H1 (cell line): ENCODE results near the gene CEBPB. TPM values are rescaled to one million over a fixed set of nuclear protein-coding genes. Genes with fewer than 3 reads are reported as not detected.

Experiments used
- CTCF ChIA-PET: fragments of 300-600 bp; sonication (Branson Sonifier 250); formaldehyde crosslinking; loops from one replicate; lab custom pipeline; 2021; ENCODE audit not compliant: partially characterized antibody; lab: Charles Lee
- POLR2A ChIA-PET: fragments of 300-600 bp; sonication (Branson Sonifier 250); formaldehyde crosslinking; loops from one replicate; lab custom pipeline; 2021; ENCODE audit warnings: inconsistent platforms; ENCODE audit not compliant: partially characterized antibody; lab: Charles Lee
- DNase-seq, 2 experiments: peaks; one replicate each; pipeline versions ENCODE4 v3.0.0 to v3.0.0-alpha.2; 2010 to 2022; ENCODE audit warnings: low spot score in 2 of 2, low read depth in 1 of 2, mixed read lengths in 1 of 2
- FAIRE-seq: peaks from 2 replicates; lab custom pipeline; 2011; peaks lifted over from hg19 to GRCh38; lab: Jason Lieb, UNC
- H2AFZ ChIP-seq: 2 replicates; pipeline ENCODE4 v1.8.1; 2012; ENCODE audit warnings: low read length, inconsistent platforms
- H2AK5ac ChIP-seq: 2 replicates; pipeline ENCODE4 v1.6.1; 2013; ENCODE audit warnings: low read depth, low read length
- H2BK120ac ChIP-seq: replicated peaks from 2 replicates; pipeline ENCODE3; 2013; ENCODE audit warnings: low read depth, low read length, inconsistent platforms
- H2BK12ac ChIP-seq: 2 replicates; pipeline ENCODE4 v1.6.1; 2013; ENCODE audit warnings: low read depth, low read length
- H2BK15ac ChIP-seq: 2 replicates; pipeline ENCODE4 v1.6.1; 2013; ENCODE audit warnings: low read length
- H2BK20ac ChIP-seq: 2 replicates; pipeline ENCODE4 v1.6.1; 2013; ENCODE audit warnings: low read length
- H2BK5ac ChIP-seq: 2 replicates; pipeline ENCODE4 v1.6.1; 2013; ENCODE audit warnings: low read depth, low read length
- H3K14ac ChIP-seq: 2 replicates; pipeline ENCODE4 v1.6.1; 2013; ENCODE audit warnings: inconsistent platforms; ENCODE audit not compliant: insufficient read length
- H3K18ac ChIP-seq: 2 replicates; pipeline ENCODE4 v1.6.1; 2013; ENCODE audit warnings: low read length; ENCODE audit errors: extremely low read depth
- H3K23ac ChIP-seq: 2 replicates; pipeline ENCODE4 v1.6.1; 2013; ENCODE audit warnings: inconsistent platforms; ENCODE audit not compliant: insufficient read length
- H3K23me2 ChIP-seq: 2 replicates; pipeline ENCODE4 v1.6.1; 2013; ENCODE audit warnings: low read depth, low read length
- H3K27ac ChIP-seq: 2 replicates; pipeline ENCODE4 v1.6.1; 2011; ENCODE audit warnings: low read depth, low read length, inconsistent platforms
- H3K27me3 ChIP-seq, 4 experiments: replicated peaks in 1 of 4; 1 replicate in 1 of 4; 2 replicates in 3 of 4; pipeline versions ENCODE4 v1.6.1 to v1.8.1; 2011 to 2013; ENCODE audit warnings: low read length in 3 of 4, mild to moderate bottlenecking in 3 of 4, inconsistent platforms in 2 of 4, mixed read lengths in 2 of 4, moderate library complexity in 1 of 4; ENCODE audit not compliant: control insufficient read depth in 3 of 4, insufficient read depth in 3 of 4; ENCODE audit errors: extremely low read depth in 1 of 4
- H3K36me3 ChIP-seq, 4 experiments: 2 replicates each; pipeline versions ENCODE4 v1.6.1 to v1.8.1; 2011 to 2013; ENCODE audit warnings: mild to moderate bottlenecking in 4 of 4, low read length in 3 of 4, moderate library complexity in 2 of 4, control low read depth in 1 of 4, inconsistent platforms in 1 of 4; ENCODE audit not compliant: insufficient read depth in 4 of 4, control insufficient read depth in 2 of 4
- H3K4ac ChIP-seq: replicated peaks from 2 replicates; pipeline ENCODE3; 2013; ENCODE audit warnings: low read length, low read depth, mixed read lengths, inconsistent platforms; ENCODE audit not compliant: insufficient read length
- H3K4me1 ChIP-seq, 4 experiments: replicated peaks in 1 of 4; 1 replicate in 1 of 4; 2 replicates in 3 of 4; pipeline versions ENCODE4 v1.6.1 to v1.8.1; 2011 to 2013; ENCODE audit warnings: low read length in 3 of 4, inconsistent platforms in 2 of 4, mixed read lengths in 1 of 4; ENCODE audit not compliant: insufficient read depth in 4 of 4, control insufficient read depth in 3 of 4
- H3K4me2 ChIP-seq, 2 experiments: 2 replicates each; pipeline versions ENCODE4 v1.6.1 to v1.8.1; 2011 to 2013; ENCODE audit warnings: low read depth in 2 of 2, low read length in 2 of 2, control low read depth in 1 of 2, inconsistent platforms in 1 of 2, mild to moderate bottlenecking in 1 of 2; ENCODE audit not compliant: insufficient read depth in 1 of 2
- H3K4me3 ChIP-seq, 4 experiments: fragments of 200-600, 300-600 bp in 1 of 4; sonication (generic), shearing (Covaris generic), sonication (Bioruptor Twin) in 1 of 4; 2 replicates each; pipeline versions ENCODE4 v1.5.1 to v1.8.1; 2011 to 2016; ENCODE audit warnings: low read length in 4 of 4, low read depth in 3 of 4, control low read depth in 2 of 4, inconsistent platforms in 2 of 4, mild to moderate bottlenecking in 2 of 4, mixed read lengths in 1 of 4, moderate library complexity in 1 of 4; ENCODE audit not compliant: insufficient read depth in 2 of 4; ENCODE audit errors: extremely low read depth in 1 of 4
- H3K56ac ChIP-seq: replicated peaks from 2 replicates; pipeline ENCODE3; 2013; ENCODE audit warnings: low read depth, mild to moderate bottlenecking, mixed read lengths, low read length, inconsistent platforms; ENCODE audit not compliant: insufficient read length
- H3K79me1 ChIP-seq: 2 replicates; pipeline ENCODE4 v1.6.1; 2013; ENCODE audit warnings: low read depth, low read length, control low read depth
- H3K79me2 ChIP-seq, 2 experiments: 2 replicates each; pipeline versions ENCODE4 v1.6.1 to v1.8.1; 2012 to 2013; ENCODE audit warnings: low read length in 2 of 2, mild to moderate bottlenecking in 2 of 2, inconsistent platforms in 1 of 2; ENCODE audit not compliant: insufficient read depth in 2 of 2, control insufficient read depth in 1 of 2
- H3K9ac ChIP-seq, 4 experiments: replicated peaks in 1 of 4; 1 replicate in 1 of 4; 2 replicates in 3 of 4; pipeline versions ENCODE4 v1.6.1 to v1.8.1; 2011 to 2013; ENCODE audit warnings: low read depth in 3 of 4, low read length in 3 of 4, control low read depth in 2 of 4, mild to moderate bottlenecking in 2 of 4, moderate library complexity in 2 of 4, inconsistent platforms in 1 of 4; ENCODE audit errors: extremely low read depth in 1 of 4
- H3K9me3 ChIP-seq, 2 experiments: 2 replicates each; pipeline versions ENCODE4 v1.6.1 to v1.8.1; 2012 to 2013; ENCODE audit warnings: mild to moderate bottlenecking in 2 of 2, moderate library complexity in 2 of 2, control low read depth in 1 of 2, inconsistent platforms in 1 of 2, low read depth in 1 of 2, low read length in 1 of 2, mixed read lengths in 1 of 2; ENCODE audit not compliant: insufficient read depth in 2 of 2
- H4K20me1 ChIP-seq, 2 experiments: replicated peaks in 1 of 2; 2 replicates each; pipeline versions ENCODE3 to v1.8.1; 2011 to 2013; ENCODE audit warnings: inconsistent platforms in 2 of 2, low read length in 2 of 2, mild to moderate bottlenecking in 1 of 2; ENCODE audit not compliant: insufficient read depth in 2 of 2, control insufficient read depth in 1 of 2
- H4K5ac ChIP-seq: 2 replicates; pipeline ENCODE4 v1.6.1; 2013; ENCODE audit warnings: low read length, low read depth, mixed read lengths, inconsistent platforms; ENCODE audit not compliant: insufficient read length
- H4K8ac ChIP-seq: 2 replicates; pipeline ENCODE4 v1.8.0; 2013; ENCODE audit warnings: mild to moderate bottlenecking, moderate library complexity, low read length, inconsistent platforms; ENCODE audit not compliant: insufficient read depth; ENCODE audit errors: extremely low read depth
- H4K91ac ChIP-seq: replicated peaks from 2 replicates; pipeline ENCODE3; 2013; ENCODE audit warnings: low read length, mixed read lengths, inconsistent platforms; ENCODE audit not compliant: insufficient read length
- JUN ChIP-seq: IDR thresholded peaks from 2 replicates; pipeline ENCODE4 v1.6.1; 2011; ENCODE audit warnings: low read depth, mild to moderate bottlenecking, improper control_type of control experiment, low read length
- KDM5A ChIP-seq: fragments of 200-600 bp; IDR thresholded peaks from 2 replicates; pipeline ENCODE4 v1.7.1; 2012; ENCODE audit warnings: mild to moderate bottlenecking, low read length, inconsistent platforms, mixed read lengths
- PHF8 ChIP-seq: fragments of 200-600 bp; sonication (generic); conservative IDR thresholded peaks from 2 replicates; pipeline ENCODE4 v1.7.1; 2012; ENCODE audit warnings: low read depth, mild to moderate bottlenecking, inconsistent platforms, low read length, moderate library complexity
- POLR2A ChIP-seq, 2 experiments: IDR thresholded peaks; 1 replicate in 1 of 2; 2 replicates in 1 of 2; pipeline ENCODE4 v1.6.1; 2011; ENCODE audit warnings: low read depth in 2 of 2, low read length in 2 of 2, mild to moderate bottlenecking in 2 of 2; ENCODE audit errors: control extremely low read depth in 1 of 2
- RFX5 ChIP-seq: IDR thresholded peaks from 2 replicates; pipeline ENCODE4 v1.6.1; 2011; ENCODE audit warnings: low read depth, low read length, improper control_type of control experiment, borderline replicate concordance
- TAF7 ChIP-seq: optimal IDR thresholded peaks from 2 replicates; pipeline ENCODE3; 2011; ENCODE audit warnings: low read depth, mild to moderate bottlenecking, inconsistent platforms, low read length, moderate library complexity, borderline replicate concordance
- TEAD4 ChIP-seq: IDR thresholded peaks from 2 replicates; pipeline ENCODE4 v1.6.1; 2012; ENCODE audit warnings: low read depth, low read length, inconsistent platforms, mixed read lengths
- WGBS, 2 experiments: shearing (Covaris generic) in 1 of 2; methylation state at CpG; one replicate each; pipeline versions ENCODE4 v1.1.6 to v1.1.7; 2013 to 2015; ENCODE audit warnings: low lambda C conversion rate in 2 of 2, mixed read lengths in 2 of 2, inconsistent platforms in 1 of 2, low coverage in 1 of 2, missing lambda C conversion rate in 1 of 2; ENCODE audit not compliant: insufficient replicate concordance in 2 of 2, insufficient coverage in 1 of 2, insufficient read length in 1 of 2; ENCODE audit errors: extremely low coverage in 1 of 2, missing lambda C conversion rate in 1 of 2; 5-methylcytosine and 5-hydroxymethylcytosine counted together
- polyA plus RNA-seq, 7 experiments: library from polyadenylated mRNA; depleted of rRNA in 3 of 7; stranded (reverse) in 5 of 7; unstranded in 2 of 7; fragments of >200 nt in 5 of 7; fragments of 200-250 nt in 2 of 7; gene quantifications; 1 replicate in 5 of 7; 2 replicates in 1 of 7; 4 replicates in 1 of 7; pipeline versions ENCODE4 v1.2.1 to v1.2.3, GENCODE V29; 2011 to 2013; ENCODE audit warnings: missing spikeins in 2 of 7, mixed read lengths in 2 of 7
- total RNA-seq: library from RNA; stranded (reverse); fragmentation: NEBNext Ultra II Directional; extraction: Animal tissue kit (Norgen Biotek cat#: 25700); gene quantifications from 2 replicates; pipeline ENCODE4 v1.2.1, GENCODE V29; 2021

The CEBPB gene
- total and polyA plus RNA-seq, 2 of the 8 experiments (the other 6 are each of a cell fraction or from before 2014, with no cell fraction given), result 7.1 to 24.1 TPM

DNA sequence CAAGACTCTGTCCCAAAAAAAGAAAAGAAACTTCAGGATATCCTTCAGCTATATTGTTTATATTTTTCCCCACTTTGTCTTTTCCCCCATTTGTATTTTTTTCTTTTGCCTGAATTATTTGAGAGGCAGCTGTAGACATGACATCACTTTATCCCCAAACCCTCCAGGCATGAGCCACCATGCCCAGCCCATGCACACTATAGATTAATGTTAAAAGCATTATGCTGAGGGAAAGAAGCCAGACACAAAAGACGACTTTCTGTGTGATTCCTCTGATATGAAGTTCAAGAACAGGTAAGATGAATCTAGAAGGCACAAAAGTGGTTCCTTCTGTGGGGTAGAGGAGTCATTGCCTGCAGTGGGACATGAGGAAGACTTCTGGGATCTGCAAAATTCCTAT is 16.4 kb downstream of the CEBPB start:
- Histone ChIP-seq H2BK15ac (no peak overlapping the region), H3K23me2 (no peaks in the 10 kb centered on the region), H2BK120ac (no peak overlapping the region), H2BK5ac (no peak overlapping the region), H2BK12ac (no peak overlapping the region), H3K4me3 (no peak overlapping the region), H3K4me1 (no peaks in the 10 kb centered on the region), H3K9ac (no peak overlapping the region), H3K36me3 (no peaks in the 10 kb centered on the region), H3K18ac (no peak overlapping the region), H4K8ac (no peak overlapping the region), H4K91ac (no peak overlapping the region), H4K5ac (no peak overlapping the region), H3K9me3 (peaks cover 0 to 8% of the 10 kb centered on the region in 2 experiments; a peak in 1 of 4 replicates), H2AK5ac (no peak overlapping the region), H2BK20ac (no peak overlapping the region), H3K23ac (no peak overlapping the region), H3K27ac (no peak overlapping the region), H4K20me1 (no peaks in the 10 kb centered on the region), H3K79me1 (no peaks in the 10 kb centered on the region), H3K14ac (no peak overlapping the region), H3K56ac (no peak overlapping the region), H3K27me3 (no peaks in the 10 kb centered on the region), H3K4me2 (no peak overlapping the region), H3K79me2 (no peaks in the 10 kb centered on the region), H2AFZ (no peak overlapping the region), H3K4ac (no peak overlapping the region)
- 92% methylated on average over 1 of the region's 1 CpG; no CpG with 5 or more reads in 1 of the 2 experiments for WGBS, 2 experiments
- DNase-seq (no peak), FAIRE-seq (no peak)
- ChIA-PET POLR2A (interaction anchor here (0.6 kb wide), 1 partner anchor 383 kb away, joined by 3 read pairs; no protein-coding TSS in a partner anchor), CTCF (interaction anchor here (0.7 to 0.9 kb wide), 2 partner anchors 22 to 28 kb away, joined by 3 read pairs; no protein-coding TSS in a partner anchor)
- TF ChIP-seq RFX5 (no peak), JUN (no peak), KDM5A (no peak), TAF7 (no peak), POLR2A (IDR thresholded peaks at IDR 0.05; ENCODE audit: control extremely low read depth in 1 of 2, low read depth in 2 of 2, low read length in 2 of 2) (no peak), TEAD4 (no peak), PHF8 (no peak)
